GM19372 (cell line): ENCODE data around the gene USP11.
"Not testable (repeated sequence)": the region's sequence is repeated elsewhere in the genome, so short reads cannot be mapped to it uniquely, and the experiment has no call there.

Experiments used
- ATAC-seq: cut with Tn5 transposase; IDR thresholded peaks from one replicate; pipeline ENCODE4 v1.9.1; 2021; ENCODE audit warnings: mild to moderate bottlenecking, low read depth, moderate library complexity; ENCODE audit not compliant: unreplicated experiment

USP11 gene

DNA sequence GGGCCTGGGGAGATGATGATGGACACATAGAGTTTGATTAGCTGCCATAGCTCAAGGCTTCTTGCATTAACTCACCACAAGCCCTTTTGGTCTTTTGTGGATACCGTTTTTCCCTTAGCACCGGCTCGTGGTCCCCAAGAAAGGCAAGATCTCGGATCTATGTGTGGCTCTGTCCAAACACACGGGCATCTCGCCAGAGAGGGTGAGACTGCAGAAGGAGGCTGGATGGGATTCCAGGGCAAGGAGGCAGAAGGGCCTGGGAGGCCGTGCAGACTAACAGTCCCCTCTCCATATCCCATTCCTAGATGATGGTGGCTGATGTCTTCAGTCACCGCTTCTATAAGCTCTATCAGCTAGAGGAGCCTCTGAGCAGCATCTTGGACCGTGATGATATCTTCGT, 9.5 kb downstream of the USP11 start:
- no peak for ATAC-seq

DNA sequence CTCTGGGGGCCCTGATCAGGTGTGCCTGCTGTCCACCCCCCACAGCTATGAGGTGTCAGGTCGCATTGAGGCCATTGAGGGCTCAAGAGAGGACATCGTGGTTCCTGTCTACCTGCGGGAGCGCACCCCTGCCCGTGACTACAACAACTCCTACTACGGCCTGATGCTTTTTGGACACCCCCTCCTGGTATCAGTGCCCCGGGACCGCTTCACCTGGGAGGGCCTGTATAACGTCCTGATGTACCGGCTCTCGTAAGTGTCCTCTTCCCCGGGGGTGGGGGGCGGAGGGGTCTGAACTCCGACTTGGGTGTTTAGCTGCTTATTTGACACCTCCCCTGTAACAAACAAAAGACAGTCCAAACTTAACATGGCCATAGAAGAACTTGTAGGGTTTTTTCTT, 10.5 kb downstream of the USP11 start:
- no peak for ATAC-seq

DNA sequence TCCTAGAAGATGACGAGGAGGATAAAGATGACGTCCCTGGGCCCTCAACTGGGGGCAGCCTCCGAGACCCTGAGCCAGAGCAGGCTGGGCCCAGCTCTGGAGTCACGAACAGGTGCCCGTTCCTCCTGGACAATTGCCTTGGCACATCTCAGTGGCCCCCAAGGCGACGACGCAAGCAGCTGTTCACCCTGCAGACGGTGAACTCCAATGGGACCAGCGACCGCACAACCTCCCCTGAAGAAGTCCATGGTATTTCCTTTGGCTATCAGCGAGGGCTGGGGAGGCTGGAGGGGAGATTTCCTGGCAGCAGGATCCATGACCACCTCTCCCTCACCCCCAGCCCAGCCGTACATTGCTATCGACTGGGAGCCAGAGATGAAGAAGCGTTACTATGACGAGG, 11.9 kb downstream of the USP11 start:
- ATAC-seq: no peak

DNA sequence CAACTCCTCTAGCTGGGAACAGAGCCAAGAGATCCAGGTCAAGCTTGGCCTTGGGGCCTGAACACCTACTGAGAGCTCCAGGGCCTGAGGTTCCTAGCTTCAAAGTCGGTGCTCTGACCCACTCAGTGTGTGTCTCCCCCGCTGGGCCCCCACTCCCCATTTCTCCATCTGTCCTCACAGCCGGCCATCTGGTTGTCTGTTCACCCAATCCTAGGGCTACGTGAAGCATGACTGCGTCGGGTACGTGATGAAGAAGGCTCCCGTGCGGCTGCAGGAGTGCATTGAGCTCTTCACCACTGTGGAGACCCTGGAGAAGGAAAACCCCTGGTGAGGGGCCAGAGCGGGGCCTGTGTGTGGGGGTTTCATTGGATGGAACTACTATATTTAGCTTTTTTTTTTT, 12.3 kb downstream of the USP11 start:
- ATAC-seq: no peak

DNA sequence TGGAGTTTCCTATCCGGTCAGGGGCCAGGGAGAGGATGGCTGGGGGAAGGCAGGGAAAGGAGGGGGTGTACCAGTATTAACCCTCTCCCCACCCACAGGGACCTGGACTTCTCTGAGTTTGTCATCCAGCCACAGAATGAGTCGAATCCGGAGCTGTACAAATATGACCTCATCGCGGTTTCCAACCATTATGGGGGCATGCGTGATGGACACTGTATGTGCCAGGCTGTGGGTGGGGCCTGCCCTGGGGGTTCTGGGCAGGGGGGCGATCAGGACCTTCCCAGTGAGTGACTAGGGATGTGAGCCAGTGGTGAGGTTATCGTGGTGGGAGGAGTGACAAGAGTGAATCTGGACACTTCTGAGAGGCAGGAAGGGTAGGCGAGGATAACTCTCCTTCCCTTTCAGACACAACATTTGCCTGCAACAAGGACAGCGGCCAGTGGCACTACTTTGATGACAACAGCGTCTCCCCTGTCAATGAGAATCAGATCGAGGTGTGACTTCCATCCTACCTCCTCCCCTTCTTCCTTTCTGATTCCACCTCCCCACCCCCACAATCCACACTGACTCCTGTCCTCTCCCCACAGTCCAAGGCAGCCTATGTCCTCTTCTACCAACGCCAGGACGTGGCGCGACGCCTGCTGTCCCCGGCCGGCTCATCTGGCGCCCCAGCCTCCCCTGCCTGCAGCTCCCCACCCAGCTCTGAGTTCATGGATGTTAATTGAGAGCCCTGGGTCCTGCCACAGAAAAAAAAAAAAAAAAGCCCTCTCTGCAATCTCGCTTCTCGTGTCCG, 14.6 kb downstream of the USP11 start:
- no peak for ATAC-seq

- ATAC-seq: no peak
Observed at GRCh38 chrX:47247999-47248320, 15.2 kb downstream of the USP11 start.

- ATAC-seq: no peak
Observed at GRCh38 chrX:47248576-47248975, 15.8 kb downstream of the USP11 start.

DNA sequence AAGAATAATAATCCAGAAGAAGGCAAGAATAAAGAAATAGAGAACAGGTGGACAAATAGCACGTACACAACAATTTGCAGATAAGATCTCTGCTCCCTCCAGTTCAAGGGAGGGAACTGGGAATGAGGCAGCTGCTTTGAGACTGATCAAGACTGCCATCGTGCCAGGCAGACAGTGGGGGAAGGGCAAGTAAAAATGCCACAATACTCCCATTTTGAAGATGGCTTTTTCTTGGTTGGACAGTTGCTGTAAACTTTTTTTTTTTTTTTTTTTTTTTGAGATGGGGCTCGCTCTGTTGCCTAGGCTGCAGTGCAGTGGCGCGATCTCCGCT, 17.2 kb downstream of the USP11 start:
- no peak for ATAC-seq

DNA sequence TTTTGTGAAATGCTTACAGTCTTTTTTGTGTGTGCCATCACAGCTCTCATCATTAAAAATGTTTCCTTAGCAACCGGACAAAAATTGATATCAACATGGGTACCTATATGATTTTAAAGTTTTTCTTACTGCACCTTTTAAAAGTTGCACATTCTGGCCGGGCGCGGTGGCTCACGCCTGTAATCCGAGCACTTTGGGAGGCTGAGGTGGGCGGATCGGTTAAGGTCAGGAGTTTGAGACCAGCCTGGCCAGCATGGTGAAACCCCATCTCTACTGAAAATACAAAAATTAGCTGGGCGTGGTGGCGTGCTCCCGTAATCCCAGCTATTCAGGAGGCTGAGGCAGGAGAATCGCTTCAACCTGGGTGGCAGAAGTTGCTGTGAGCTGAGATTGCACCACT, 24.8 kb downstream of the USP11 start:
- ATAC-seq: not testable (repeated sequence)

GRCh38 chrX:47264483-47265173, 31.8 kb downstream of the USP11 start:
- ATAC-seq: no peak

- no peak for ATAC-seq
Observed at GRCh38 chrX:47266643-47267042, 33.8 kb downstream of the USP11 start.

- no peak for ATAC-seq
Observed at GRCh38 chrX:47272013-47272408, 39.2 kb downstream of the USP11 start.

DNA sequence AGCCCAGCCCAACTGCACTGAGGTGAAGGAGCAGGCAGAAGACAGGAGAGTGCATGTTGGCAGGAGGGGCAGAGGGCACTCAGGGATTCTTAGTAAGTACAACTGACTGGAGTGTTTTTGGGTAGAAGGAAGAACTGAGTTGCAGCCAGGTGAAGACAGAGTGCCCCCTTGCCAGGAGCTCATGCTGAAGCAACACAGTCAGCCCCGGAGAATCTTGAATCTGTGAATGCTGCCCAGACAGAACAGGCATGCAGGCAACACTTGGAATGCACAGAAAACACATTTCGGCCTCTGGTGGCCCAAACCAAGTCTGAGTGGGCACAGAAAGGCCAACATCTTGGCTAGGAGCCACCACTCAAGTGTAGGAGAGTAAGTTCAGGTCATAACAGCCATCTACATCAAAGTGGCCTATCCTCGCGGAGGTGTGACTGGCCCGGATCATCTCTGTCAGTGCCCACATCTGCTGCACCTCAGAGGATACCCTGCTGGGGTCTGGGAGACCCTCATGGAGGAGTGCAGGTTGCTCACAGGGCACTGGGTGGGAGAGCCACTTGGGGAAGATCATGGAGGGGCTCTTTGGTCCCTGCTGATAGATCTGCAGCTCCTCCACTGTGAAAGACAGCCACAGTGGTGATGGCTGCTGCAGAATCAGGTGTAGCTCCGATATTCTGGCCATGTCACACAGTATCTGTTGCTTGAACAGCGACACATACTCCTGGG, 40.4 kb downstream of the USP11 start:
- no peak for ATAC-seq

DNA sequence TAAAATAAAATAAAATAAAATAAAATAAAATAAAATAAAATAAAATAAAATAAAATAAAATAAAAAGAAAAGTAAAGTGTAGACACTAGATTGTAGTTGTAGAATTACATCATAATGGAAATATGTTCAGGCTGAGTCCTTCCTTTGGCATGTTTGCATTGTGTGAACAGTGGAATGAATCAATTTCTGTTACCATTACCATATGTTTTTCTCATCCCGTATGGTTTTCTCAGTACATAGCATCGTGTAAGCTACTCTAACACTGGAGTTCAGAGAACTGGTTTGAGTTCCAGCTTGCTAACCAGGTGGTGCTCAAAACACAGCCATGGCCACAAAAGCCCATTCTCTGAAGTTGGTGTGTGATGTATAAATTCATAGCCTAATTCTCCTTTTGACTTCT, 45.9 kb downstream of the USP11 start:
- ATAC-seq: no peak

- ATAC-seq: no peak
Observed at GRCh38 chrX:47283015-47283771, 50.4 kb downstream of the USP11 start.

DNA sequence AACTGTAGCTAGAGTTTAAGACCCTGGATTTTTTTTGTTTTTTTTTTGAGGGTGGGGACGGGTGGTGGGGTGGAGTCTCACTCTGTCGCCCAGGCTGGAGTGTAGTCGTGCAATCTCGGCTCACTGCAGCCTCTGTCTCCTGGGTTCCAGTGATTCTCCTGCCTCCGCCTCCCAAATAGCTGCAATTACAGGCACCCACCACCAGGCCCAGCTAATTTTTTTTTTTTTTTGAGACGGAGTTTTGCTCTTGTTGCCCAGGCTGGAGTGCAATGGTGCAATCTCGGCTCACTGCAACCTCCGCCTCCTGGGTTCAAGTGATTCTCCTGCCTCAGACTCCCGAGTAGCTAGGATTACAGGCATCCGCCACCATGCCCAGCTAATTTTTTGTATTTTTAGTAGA, 51.8 kb downstream of the USP11 start:
- ATAC-seq: not testable (repeated sequence)

DNA sequence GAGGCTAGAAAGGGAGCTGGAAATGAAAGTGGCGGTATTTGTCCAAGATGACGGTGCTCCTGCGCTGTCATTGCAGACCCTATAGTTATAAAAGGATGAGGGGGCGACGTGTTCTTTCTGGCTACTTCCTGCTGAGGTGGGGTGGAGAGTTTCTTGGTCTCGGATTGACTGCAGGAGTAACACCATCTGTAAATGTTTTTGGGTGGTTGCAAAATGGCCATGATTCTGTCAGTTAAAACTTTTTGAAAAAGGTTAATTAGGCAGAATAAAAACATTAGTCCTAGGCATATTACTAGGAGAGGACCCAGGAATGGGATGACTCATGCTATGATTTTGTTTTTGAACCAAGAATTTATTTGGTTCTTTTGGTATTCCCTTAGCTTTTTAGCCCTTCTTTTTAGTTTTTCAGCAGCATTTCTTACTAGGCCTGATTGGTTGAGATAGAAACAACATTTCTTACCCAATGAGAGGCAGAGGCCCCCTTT, 53.1 kb downstream of the USP11 start:
- ATAC-seq: no peak

- no peak for ATAC-seq
Observed at GRCh38 chrX:47293106-47293505, 60.3 kb downstream of the USP11 start.

GRCh38 chrX:47296766-47297365, 64.1 kb downstream of the USP11 start:
- ATAC-seq: no peak

DNA sequence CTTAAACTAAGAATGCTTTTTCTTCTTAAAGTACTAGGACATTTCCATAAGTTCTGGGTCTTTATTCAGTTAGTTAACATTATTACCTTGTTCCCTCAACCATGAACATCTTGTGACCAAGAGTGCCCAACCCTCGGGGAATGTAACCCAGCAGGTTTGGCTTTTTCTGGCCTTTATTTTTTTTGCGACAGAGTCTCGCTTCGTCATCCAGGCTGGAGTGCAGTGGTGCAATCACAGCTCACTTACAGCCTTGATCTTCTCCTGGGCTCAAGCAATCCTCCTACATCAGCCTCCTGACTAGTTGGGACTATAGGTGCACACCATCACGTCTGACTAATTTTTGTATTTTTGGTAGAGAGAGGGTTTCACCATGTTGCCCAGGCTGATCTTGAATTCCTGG, 65.1 kb downstream of the USP11 start:
- no peak for ATAC-seq
